ENCODE results near the gene PMEPA1. TPM values are rescaled to one million over a fixed set of nuclear protein-coding genes. Genes with fewer than 3 reads are reported as not detected.

The PMEPA1 gene
- total RNA-seq, 1 donor from 2014 or later: 0.82 TPM

DNA sequence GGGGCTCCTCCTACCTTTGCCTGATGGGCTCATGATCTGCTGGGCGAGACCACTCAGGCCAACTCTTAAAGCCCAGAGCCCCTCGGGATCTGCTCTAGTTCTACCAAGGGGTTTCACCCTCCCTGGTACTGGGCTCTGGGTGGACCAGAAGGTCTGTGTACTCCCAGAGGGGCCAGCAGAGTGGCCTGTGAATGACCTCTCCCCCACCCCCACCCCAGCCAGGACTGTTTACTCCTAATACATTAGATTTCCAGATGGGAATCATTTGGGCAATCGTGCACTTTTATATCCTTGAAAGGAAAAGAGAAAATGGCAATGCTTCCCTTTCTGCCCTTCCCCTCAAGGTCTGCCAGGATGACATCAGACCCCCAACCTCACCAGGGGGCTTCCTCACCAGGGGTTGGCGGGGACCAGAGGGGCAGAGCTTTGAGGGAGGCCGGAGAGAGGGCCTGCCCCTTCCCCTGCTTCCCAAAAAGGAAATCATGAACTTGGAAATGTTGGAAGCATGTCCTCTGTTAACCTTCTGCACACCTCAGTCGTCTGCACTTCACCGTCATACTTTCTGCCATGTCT is 37.1 kb upstream of the PMEPA1 start:
- Mint-ChIP-seq H3K27ac (no peak overlapping the region), H3K27me3 (peaks cover 49% of the 10 kb centered on the region), H3K36me3 (ENCODE audit: low read depth) (no peaks in the 10 kb centered on the region), H3K4me1 (peaks cover 11% of the 10 kb centered on the region), H3K9me3 (no peaks in the 10 kb centered on the region), H3K4me3 (no peak overlapping the region)
- intact Hi-C loops (cut with micrococcal nuclease): no loop called here
- no peak for DNase-seq

DNA sequence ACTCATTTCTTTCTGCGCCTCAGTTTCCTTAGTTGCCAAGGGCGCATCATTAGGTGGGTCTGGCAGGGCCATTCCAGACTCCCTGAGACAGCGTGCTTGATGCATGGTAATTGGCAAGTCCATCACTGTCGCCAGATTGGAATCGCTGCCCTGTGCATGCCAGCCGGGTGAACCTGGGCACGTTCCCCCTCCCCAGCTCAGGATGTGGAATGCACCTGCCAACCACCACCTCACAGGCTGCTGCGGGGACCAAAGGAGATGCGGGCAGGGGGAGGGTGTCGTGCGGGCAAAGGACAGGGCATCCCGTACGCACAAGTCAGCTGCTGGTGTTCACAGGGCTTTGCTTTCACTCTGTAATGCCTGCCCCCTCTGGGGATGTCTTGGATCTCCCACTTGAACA is 36.4 kb upstream of the PMEPA1 start:
- no peaks in the 10 kb centered on the region for H3K9me3 Mint-ChIP-seq
- no peaks in the 10 kb centered on the region for H3K36me3 Mint-ChIP-seq (ENCODE audit: low read depth)
- H3K27ac Mint-ChIP-seq: no peak overlapping the region
- DNase-seq: no peak
- peaks cover 9% of the 10 kb centered on the region for H3K4me1 Mint-ChIP-seq
- no peak overlapping the region for H3K4me3 Mint-ChIP-seq
- H3K27me3 Mint-ChIP-seq: peaks cover 45% of the 10 kb centered on the region
- intact Hi-C loops (cut with micrococcal nuclease): no loop called here

GRCh38 chr20:57744206-57744605 is 34.4 kb upstream of the PMEPA1 start:
- intact Hi-C loops (cut with micrococcal nuclease): no loop called here
- H3K36me3 Mint-ChIP-seq (ENCODE audit: low read depth): no peaks in the 10 kb centered on the region
- no peak overlapping the region for H3K27ac Mint-ChIP-seq
- H3K9me3 Mint-ChIP-seq: no peaks in the 10 kb centered on the region
- H3K4me3 Mint-ChIP-seq: no peak overlapping the region
- H3K4me1 Mint-ChIP-seq: peaks cover 6% of the 10 kb centered on the region
- DNase-seq: no peak
- peaks cover 32% of the 10 kb centered on the region for H3K27me3 Mint-ChIP-seq

DNA sequence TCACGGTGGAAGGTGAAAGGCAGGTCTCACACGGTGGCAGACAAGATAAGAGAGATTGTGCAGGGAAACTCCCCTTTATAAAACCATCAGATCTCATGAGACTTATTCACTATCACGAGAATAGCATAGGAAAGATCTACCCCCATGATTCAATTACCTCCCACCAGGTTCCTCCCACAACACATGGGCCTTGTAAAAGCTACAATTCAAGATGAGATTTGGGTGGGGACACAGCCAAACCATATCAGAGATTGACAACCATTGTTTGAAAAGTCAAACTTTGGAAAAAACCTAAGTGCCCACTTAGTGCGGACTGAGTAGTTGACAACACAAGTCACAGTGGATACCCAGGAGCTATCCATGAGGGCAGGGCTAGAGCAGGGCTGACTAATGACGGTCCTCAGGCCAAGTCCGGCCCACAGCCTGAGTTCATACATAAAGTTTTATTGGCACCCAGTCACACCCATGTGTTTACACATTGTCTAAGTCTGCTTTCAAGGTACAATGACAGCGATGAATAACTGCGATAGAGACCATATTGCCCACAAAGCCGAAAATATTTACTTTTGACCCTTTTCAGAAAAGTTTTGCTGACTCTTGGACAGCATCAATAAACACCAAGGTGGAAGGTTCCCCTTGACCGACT is 33.8 kb upstream of the PMEPA1 start:
- DNase-seq: no peak
- no peak overlapping the region for H3K27ac Mint-ChIP-seq
- H3K4me3 Mint-ChIP-seq: no peak overlapping the region
- H3K9me3 Mint-ChIP-seq: no peaks in the 10 kb centered on the region
- intact Hi-C loops (cut with micrococcal nuclease): no loop called here
- H3K27me3 Mint-ChIP-seq: peaks cover 27% of the 10 kb centered on the region
- H3K36me3 Mint-ChIP-seq (ENCODE audit: low read depth): no peaks in the 10 kb centered on the region
- H3K4me1 Mint-ChIP-seq: peaks cover 2% of the 10 kb centered on the region

DNA sequence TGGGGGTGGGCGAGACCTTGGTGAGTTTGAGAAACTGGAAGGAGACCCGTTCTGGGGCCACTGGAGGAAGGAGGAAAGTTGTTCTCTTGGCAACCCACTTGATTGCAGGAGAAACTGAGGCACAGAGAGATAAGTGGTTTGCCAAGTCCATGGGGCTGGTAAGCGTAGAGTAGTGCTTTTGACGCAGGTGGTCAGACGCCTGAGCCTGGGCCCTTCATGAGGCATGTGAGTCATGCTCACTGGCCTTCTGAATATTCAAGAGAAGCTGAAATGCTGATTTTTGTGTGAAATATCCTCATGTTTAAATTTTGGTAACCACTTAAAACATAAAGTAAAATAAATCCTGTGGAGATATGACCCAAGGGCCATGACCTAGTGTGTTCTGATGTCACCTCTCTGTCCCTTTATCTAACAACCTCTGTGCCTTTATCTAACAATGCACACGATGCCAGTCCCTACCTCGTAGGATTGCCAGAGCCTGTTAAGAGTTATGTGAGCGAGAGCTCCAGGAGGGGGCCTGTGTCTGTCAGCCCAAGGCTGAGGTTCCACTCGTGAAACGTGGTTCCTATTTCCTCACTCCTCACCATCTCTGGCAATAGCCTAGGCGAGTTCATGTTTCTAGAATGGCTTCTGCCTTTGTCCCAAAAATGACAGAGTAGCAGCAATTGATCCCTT is 32.8 kb upstream of the PMEPA1 start:
- H3K36me3 Mint-ChIP-seq (ENCODE audit: low read depth): no peaks in the 10 kb centered on the region
- intact Hi-C loops (cut with micrococcal nuclease): no loop called here

GRCh38 chr20:57738484-57738883 is 28.7 kb upstream of the PMEPA1 start:
- Mint-ChIP-seq H3K27me3 (peaks cover 22% of the 10 kb centered on the region), H3K27ac (no peak overlapping the region), H3K36me3 (ENCODE audit: low read depth) (no peaks in the 10 kb centered on the region), H3K9me3 (no peaks in the 10 kb centered on the region), H3K4me3 (no peak overlapping the region), H3K4me1 (no peaks in the 10 kb centered on the region)
- intact Hi-C loops (cut with micrococcal nuclease): no loop called here
- DNase-seq: no peak

More for the DNA sequence above, 32.8 kb upstream of the PMEPA1 start:
- Mint-ChIP-seq H3K27ac (no peak overlapping the region), H3K27me3 (peaks cover 19% of the 10 kb centered on the region), H3K9me3 (no peaks in the 10 kb centered on the region), H3K4me3 (no peak overlapping the region), H3K4me1 (no peaks in the 10 kb centered on the region)
- DNase-seq: no peak

DNA sequence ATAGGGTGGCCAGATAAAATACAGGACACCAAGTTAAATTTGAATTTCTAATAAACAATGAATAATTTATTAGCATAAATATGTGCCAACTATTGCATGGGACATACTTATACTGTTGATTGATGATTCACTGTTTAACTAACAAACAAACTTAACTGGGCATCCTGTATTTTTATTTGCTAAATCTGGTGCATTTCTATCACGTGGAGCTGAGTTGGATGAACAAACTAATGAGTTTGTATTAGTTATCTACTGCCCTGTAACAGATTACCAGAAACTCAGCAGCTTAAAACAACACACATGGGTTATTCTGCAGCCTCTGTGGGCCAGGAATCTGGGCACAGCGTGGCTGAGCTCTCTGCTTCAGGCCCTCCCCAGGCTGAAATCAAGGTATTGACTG is 28.2 kb upstream of the PMEPA1 start:
- intact Hi-C loops (cut with micrococcal nuclease): no loop called here
- Mint-ChIP-seq H3K9me3 (no peaks in the 10 kb centered on the region), H3K4me3 (no peak overlapping the region)

GRCh38 chr20:57737349-57737748 is 27.5 kb upstream of the PMEPA1 start:
- no peaks in the 10 kb centered on the region for H3K4me1 Mint-ChIP-seq
- peaks cover 18% of the 10 kb centered on the region for H3K27me3 Mint-ChIP-seq
- H3K4me3 Mint-ChIP-seq: no peak overlapping the region
- H3K27ac Mint-ChIP-seq: no peak overlapping the region
- H3K9me3 Mint-ChIP-seq: no peaks in the 10 kb centered on the region
- no peak for DNase-seq
- no peaks in the 10 kb centered on the region for H3K36me3 Mint-ChIP-seq (ENCODE audit: low read depth)
- intact Hi-C loops (cut with micrococcal nuclease): no loop called here

More for the DNA sequence above, 28.2 kb upstream of the PMEPA1 start:
- Mint-ChIP-seq H3K27me3 (peaks cover 19% of the 10 kb centered on the region), H3K27ac (no peak overlapping the region), H3K36me3 (ENCODE audit: low read depth) (no peaks in the 10 kb centered on the region), H3K4me1 (no peaks in the 10 kb centered on the region)
- DNase-seq: no peak

DNA sequence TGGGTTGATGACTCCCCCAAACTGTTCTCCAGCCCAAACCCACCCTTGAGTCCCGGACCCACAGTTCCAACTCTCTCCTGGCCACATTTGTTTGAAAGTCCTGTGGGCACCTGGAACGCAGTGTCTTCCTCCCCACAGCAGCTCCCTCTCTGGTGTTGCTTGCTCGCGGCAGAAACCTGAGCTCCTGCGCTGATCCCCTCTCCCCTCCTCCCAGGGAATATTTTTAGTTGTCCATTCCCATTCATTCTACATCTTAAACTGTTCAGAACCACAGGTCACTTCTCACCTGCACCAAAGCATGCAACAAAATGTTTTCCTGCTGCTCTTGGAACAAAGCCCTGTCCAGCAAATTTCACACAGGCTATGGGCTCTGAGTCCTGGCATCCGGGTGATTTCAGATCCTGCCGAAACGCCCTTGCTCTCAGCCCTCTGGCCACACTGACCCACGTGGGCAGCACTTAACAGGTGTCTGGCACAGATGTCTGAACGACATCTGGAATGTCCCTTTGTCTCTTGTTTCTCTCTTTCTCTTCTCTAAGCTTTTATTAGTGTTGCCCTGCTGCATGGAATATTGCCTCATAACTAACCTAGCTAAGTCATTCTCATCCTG is 27.0 kb upstream of the PMEPA1 start:
- no peaks in the 10 kb centered on the region for H3K4me1 Mint-ChIP-seq
- peaks cover 16% of the 10 kb centered on the region for H3K27me3 Mint-ChIP-seq
- DNase-seq: no peak
- no peak overlapping the region for H3K27ac Mint-ChIP-seq
- intact Hi-C loops (cut with micrococcal nuclease): no loop called here
- H3K4me3 Mint-ChIP-seq: no peak overlapping the region
- H3K9me3 Mint-ChIP-seq: no peaks in the 10 kb centered on the region
- no peaks in the 10 kb centered on the region for H3K36me3 Mint-ChIP-seq (ENCODE audit: low read depth)

- DNase-seq: no peak
- no peaks in the 10 kb centered on the region for H3K36me3 Mint-ChIP-seq (ENCODE audit: low read depth)
- H3K27me3 Mint-ChIP-seq: peaks cover 16% of the 10 kb centered on the region
- H3K4me3 Mint-ChIP-seq: no peak overlapping the region
- no peak overlapping the region for H3K27ac Mint-ChIP-seq
- H3K4me1 Mint-ChIP-seq: no peaks in the 10 kb centered on the region
- intact Hi-C loops (cut with micrococcal nuclease): no loop called here
- H3K9me3 Mint-ChIP-seq: no peaks in the 10 kb centered on the region
Measured at GRCh38 chr20:57735831-57736737, 26.3 kb upstream of the PMEPA1 start.

- Mint-ChIP-seq H3K27ac (no peak overlapping the region), H3K36me3 (ENCODE audit: low read depth) (no peaks in the 10 kb centered on the region), H3K9me3 (no peaks in the 10 kb centered on the region), H3K4me1 (no peaks in the 10 kb centered on the region), H3K4me3 (no peak overlapping the region), H3K27me3 (peaks cover 16% of the 10 kb centered on the region)
- DNase-seq: no peak
- intact Hi-C loops (cut with micrococcal nuclease): no loop called here
Measured at GRCh38 chr20:57734754-57735153, 24.9 kb upstream of the PMEPA1 start.

DNA sequence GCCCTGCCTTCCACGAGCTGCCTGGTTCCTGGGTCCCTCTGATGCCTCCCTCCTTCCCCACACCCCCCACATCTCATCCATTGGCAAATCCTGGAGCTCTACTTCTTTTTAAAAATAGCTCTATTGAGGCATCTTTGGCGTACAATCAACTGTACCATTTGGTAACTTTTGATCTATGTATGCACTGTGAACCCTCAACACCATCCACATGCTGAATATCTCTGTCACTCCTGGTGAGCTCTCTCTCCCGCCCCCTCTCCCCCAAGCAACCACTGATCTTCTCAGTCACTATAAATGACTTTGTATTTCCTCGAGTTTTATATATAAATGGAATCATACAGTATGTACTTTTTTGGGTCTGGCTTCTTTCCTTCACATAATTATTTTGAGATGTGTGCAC is 22.4 kb upstream of the PMEPA1 start:
- H3K4me3 Mint-ChIP-seq: no peak overlapping the region
- H3K27me3 Mint-ChIP-seq: peaks cover 11% of the 10 kb centered on the region
- H3K9me3 Mint-ChIP-seq: no peaks in the 10 kb centered on the region
- intact Hi-C loops (cut with micrococcal nuclease): no loop called here
- no peaks in the 10 kb centered on the region for H3K36me3 Mint-ChIP-seq (ENCODE audit: low read depth)
- DNase-seq: no peak
- H3K27ac Mint-ChIP-seq: no peak overlapping the region
- H3K4me1 Mint-ChIP-seq: no peaks in the 10 kb centered on the region

DNA sequence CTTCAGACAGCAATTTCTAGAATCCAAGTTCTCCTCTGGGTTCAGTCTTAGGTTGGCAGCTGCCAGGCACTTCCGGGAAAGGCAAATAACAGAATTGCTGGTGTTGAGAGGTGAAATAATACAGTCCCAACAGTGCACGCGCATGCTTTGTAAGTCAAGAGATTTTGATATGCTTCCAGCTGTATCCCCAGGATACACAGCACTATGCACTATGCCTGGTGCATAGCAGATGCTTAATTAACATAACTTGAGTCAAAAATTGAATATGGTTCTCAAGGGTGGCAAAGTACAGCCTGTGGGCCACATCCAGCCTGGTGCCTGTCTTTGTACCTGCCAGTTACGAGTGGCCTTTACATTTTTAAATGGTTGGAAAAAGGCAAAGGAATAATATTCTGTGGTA is 18.9 kb upstream of the PMEPA1 start:
- Mint-ChIP-seq H3K27me3 (peaks cover 6% of the 10 kb centered on the region), H3K4me3 (no peak overlapping the region), H3K9me3 (no peaks in the 10 kb centered on the region), H3K27ac (no peak overlapping the region), H3K36me3 (ENCODE audit: low read depth) (no peaks in the 10 kb centered on the region), H3K4me1 (no peaks in the 10 kb centered on the region)
- intact Hi-C loops (cut with micrococcal nuclease): no loop called here
- DNase-seq: no peak
